ENCODE results near the gene LIME1.

Gene LIME1

DNA sequence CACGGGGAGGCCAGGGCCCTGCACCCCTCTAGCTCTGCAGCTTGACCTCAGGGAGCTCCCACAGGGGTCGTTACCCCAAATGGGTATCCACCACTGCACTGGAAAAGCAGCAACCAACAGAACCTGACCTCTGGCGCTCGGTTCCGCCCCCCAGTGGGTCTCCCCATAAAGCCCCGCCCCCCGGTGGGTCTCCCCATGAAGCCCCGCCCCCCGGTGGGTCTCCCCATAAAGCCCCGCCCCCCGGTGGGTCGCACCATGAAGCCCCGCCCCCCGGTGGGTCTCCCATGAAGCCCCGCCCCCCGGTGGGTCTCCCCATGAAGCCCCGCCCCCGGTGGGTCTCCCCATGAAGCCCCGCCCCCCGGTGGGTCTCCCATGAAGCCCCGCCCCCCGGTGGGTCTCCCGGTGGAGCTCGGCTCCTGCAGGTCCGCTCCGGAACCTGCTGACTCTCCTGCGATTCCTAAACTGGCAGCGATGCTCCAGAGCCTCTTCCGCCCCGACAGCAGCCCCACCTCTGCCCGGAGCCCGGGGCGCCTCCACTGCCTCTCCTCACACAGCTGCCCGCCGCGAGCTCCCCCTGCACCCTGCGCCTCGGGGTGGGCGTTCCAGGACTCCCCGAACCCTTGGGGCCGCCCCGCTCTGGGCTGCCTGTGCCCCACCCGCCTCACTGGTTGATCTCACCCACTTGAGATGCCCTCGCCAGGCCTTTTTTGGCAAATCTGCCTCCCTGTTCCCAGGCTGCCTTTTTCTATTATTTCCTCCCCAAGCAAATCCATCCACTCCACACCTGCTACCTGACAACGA lies 15.2 kb downstream of the LIME1 start:
- DNase-seq: no peak

DNA sequence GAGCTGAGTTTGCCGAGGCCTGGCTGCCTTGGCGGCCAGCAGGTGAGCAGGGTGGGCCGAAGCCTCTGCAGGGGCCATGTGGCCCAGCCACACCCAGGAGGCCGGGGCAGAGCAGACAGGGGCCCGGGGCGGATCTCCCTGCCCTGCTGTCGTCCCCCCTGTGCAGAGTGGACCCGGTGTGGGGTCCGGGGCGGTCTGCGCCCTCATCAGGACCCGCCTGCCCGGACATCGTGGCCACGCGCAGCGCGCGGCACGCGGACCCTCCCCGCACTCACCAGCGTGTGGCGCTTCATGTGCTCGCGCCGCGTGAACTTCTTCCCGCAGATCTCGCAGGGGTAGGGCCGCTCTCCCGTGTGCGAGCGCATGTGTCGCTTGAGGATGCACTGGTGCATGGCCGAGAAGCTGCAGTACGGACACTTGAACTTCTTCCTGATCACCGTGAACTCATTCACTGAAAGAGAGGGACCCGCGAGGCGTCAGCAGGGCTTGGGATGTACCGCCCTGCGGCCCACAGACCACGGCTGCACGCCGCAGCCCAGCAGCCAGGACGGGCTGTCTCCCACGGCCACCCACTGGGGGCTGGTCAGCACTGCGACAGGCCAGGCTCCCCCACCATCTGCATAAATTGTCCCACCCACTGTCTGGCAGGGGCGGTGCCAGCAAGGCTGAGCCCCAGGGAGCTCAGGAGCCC lies 16.1 kb downstream of the LIME1 start:
- no peak for DNase-seq

DNA sequence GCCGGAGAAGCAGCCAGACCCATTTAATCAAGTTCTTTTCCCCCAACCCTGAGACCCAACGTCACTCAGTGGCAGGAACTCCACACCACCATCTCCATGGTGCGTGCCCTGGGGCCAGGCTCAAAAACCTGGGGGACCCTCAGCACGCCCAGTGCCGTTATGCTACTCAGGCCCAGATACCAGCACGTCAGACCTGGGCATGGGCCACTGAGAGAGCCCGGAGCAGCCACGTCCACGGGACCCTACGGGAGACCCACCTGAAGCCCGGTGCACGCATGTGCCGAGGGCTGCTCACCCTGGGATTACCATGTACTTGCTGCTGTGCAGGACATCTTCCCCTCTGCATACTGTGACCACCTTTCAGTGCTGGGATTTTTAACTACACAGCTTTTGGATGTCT lies 16.9 kb downstream of the LIME1 start:
- DNase-seq: no peak

DNA sequence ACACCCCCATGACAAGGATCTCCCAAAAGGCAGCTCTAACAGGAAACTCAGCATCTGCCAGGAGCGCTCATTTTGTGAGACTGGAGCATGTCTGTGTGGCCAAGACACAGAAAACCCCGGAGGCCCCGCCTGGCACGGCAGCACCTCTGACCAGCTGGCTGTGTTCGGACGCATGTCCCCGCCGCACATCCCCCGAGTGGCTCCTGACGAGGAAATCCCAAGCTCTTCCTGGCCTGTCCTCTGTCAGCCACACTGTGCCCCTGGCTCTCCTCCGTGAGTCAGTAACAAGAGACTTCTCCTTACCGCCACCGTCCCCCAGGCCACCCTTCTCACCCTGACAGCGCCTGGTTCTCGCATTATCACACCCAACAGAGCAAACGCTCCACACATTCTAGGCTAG lies 17.5 kb downstream of the LIME1 start:
- no peak for DNase-seq

DNA sequence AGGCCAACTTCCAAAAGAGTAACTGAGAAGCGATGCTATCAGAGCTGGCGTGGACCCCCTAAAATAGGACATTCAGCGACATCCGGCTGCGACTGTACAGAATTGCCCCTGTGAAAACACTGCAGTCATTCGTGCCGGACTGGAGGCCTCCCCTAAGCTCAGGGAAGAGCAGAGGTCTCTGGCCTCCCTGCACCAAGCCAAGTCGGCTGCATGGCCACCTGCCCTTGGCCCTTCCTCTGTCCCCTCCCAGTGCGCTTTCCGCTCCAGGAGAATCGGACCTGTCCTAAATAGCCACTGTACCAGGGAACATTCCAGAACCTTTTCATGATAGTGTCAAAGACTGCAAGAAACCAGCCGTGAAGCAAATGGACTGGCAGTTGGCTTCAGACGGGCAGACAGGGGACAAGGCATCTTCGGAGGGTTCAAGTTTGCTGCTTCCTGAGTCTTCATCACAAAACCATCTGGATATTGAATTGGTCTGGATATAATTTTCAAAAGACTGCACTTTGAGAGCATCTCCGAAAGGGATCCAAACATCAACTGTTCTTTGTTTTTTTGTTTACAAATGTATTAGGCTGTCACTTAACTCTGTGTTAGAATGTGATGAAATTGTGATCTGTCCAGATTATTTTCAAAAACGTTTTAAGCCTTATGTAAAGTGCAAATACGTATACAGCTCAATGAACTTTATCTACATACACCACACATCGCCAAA lies 19.6 kb downstream of the LIME1 start:
- DNase-seq: no peak

DNA sequence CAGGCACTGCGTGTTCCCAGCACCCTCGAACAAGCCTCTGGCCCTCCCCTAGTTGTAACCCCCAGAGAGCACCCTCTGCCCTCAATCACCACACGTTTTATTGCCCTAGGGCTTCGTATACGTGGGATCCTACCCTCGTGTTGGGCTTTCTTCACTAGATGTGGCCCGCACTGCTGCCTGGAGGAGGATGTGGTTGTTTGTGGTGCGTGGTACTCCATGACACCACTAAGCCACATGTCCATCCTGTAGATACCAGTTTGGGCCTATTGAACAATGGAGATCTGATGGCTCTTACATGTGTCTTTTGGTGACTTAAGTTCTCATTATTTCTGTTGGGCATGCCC lies 20.2 kb downstream of the LIME1 start:
- no peak for DNase-seq

DNA sequence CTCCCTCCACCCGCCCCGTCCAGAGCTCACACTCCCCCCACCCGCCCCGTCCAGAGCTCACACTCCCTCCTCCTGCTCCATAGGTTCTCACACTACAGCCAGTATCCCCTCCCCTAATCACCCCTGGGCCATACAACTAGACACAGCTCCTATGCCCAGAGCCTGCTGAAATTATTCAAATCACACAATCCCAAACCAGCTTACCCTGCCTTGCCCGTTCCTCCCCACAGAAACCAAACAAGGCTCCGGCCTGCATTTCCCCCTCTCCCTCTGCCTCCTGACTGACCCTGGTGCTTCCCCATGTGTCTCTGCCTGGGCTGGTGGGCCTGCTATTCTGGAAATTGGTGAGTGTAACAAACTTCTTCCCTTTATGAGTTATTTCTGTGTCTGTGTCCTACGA lies 21.7 kb downstream of the LIME1 start:
- no peak for DNase-seq

DNA sequence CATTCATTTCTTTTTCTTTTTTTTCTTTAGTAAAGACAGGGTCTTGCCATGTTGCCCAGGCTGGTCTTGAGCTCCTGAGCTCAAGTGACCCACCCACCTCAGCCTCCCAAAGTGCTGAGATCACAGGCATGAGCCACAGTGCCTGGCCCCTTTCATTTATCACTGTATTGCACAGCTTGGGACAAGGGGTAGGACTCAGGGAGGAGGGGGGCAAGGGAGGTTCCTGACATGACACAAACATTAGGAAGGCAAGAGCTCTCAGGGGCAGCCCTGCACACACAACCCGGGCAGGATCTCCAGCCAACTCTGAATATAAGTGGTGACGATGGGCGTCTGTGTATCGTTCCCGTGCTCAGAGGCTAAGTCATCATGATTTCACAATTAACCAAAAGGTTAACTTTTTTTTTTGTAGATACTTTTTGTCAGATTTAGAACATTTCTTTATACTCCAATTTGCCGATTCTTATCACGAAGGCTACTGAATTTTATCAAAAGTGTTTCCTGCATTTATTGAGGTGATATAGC lies 23.0 kb downstream of the LIME1 start:
- DNase-seq: no peak

DNA sequence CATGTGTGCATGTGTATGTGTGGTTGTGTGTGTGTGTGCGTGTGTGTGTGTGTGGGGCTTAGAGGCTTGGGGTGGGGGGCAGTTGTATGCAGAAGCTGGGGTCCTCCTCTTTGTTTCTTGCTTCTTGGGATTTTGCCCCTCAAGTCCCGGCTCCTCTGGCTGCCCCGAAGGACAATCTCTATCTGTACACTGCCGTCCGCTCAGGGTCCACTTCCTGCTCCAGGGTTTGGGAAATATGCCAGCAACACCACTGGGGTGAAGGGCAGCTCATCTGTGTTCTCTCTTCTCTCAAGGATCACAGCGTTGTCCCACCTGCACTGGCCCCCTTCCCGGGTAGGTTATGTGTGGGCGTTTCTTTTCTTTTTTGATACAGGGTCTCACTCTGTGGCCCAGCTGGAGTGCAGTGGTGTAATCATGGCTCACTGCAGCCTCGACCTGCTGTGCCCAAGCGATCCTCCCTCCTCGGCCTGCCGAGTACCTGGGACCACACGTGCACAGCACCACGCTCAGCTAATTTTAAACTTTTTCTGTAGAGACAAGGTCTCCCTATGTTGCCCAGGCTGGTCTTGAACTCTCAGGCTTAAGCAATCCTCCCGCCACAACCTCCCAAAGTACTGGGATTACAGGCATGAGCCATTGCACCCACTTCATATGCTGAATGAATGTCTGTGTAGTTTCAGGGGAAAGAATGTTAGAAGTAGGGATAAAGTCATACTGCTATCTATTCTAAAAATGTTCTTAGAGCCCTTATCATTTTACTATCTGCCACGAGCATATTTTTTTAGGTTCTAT lies 28.8 kb downstream of the LIME1 start:
- DNase-seq: no peak

DNA sequence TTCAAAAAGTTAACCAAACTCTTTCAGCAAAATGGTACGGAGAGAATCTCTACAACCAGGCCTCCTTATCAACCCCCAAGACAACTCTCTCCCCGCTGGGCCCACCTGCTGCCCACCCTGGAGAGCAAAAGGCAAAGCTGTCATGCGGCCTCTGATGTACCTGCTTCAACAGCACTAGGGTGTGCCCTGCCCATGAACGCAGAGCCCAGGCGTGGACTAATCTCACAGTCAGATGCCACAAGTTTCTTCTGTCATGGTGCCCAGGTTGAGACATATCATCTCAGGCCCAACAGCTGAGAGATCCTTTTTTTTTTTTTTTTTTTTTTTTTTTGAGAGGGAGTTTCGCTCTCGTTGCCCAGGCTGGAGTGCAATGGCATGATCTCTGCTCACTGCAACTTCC lies 29.4 kb downstream of the LIME1 start:
- DNase-seq: no peak

DNA sequence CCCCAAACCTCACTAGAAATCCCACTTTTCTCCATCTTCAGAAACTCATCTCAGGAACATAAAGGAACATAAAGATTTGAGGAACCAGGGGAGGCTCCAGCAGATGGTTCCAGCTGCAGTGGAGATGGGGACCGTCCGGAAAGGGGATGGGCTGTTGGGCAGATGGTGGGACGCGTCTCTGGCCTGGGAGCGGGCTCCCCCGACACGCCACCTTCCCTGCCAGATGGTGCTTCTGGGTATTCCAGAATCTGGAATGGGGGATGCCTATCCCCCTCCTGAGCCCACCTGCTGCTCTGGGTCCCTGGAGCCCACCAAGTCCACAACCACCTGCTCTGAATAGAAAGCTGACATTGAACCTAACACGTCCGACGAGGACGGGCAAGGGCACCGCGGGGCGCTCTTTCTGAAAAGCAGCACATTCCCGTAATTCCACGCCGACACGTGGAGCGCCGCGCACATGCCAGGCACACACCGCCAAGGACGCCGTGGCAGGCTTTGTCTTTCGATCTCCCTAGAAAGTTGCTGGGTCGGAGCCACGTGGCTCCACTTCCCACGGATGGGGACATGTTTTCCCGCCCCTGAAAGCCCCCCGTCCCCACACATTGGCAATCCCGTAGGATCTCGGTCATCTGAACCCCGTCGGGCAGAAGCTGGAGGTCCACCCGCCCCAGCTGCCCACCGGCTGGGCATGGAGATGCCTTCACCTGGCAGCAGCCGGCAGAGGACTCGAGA lies 30.4 kb downstream of the LIME1 start:
- DNase-seq: no peak

DNA sequence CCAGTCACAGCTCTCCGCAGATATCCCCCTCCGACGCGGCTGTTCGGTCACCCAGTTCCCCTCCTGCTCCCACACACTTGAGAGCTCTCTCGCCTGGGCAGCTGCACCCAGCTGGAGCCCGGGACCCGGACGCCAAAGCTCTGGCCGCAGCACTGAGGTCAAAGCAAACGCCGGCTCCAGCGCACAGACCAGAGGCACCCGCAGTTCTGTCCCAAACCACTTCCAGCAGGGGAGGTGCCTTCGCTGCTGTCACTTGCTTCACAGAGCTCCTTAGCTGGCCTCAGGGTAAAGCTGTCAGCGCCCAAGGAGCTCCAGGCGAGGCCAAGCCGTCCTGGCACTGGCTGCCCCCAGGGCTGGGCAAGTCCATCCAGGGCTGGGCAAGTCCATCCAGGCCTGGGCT lies 31.0 kb downstream of the LIME1 start:
- DNase-seq: no peak

DNA sequence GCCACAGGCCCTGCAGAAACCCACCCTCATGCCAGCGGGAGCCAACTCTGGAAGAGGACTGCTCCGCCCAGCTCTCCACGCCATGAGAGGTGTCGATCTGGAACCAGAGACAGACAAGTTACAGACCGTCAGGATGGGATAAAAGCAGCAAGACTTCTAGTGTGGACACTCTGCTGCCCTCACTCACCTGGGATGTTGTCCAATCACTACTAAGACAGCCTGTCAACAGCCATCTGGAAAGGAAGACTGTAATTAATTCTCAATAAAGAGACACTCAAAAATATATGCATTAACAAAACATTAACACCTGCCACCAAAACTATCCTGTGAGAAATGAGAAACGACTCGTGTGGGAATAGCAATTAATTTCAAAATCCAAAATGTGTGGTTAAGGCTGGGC lies 31.4 kb downstream of the LIME1 start:
- no peak for DNase-seq

DNA sequence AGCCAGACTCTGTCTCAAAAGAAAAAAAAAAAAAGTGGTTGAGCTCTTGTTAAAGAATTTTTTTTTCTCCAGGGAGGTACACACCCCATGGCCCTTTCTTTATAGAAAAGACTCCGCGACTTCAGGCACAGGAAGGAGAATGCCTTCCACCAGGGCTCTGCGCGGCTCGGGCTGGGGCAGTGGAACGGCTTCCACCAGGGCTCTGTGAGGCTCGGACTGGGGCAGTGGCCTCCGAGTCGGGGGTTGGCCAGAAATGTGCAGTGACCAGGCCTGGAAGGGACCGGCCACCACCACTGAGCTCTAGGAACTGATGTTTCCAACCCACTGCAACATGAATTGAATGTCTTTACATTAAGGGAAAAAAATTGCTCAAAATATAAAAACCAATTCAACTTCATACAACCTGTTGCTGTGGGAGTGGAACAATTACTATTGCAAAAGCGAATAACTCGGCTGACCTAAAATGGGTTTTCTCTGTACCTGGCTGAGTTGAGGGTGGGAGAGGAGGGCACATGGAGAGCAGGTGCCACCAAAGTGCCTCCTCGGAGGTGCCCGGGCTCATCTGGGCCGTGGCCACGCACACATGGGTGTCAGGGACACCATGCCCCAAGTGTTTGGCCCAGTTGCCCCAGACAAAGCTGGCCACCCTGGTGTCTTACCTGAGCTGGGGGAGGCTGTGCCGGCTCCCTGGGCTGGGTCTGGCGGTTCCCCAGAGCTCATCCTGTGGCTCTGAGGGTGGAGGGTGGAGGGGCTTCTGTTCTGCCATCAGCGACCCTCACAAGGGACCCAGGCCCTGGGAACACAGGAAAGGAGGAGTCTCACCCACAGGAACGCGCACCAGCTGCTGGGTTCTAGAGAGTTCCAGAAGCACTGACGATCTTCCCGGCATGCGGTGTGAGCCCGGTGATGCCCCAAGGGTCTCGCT lies 32.4 kb downstream of the LIME1 start:
- DNase-seq: no peak

DNA sequence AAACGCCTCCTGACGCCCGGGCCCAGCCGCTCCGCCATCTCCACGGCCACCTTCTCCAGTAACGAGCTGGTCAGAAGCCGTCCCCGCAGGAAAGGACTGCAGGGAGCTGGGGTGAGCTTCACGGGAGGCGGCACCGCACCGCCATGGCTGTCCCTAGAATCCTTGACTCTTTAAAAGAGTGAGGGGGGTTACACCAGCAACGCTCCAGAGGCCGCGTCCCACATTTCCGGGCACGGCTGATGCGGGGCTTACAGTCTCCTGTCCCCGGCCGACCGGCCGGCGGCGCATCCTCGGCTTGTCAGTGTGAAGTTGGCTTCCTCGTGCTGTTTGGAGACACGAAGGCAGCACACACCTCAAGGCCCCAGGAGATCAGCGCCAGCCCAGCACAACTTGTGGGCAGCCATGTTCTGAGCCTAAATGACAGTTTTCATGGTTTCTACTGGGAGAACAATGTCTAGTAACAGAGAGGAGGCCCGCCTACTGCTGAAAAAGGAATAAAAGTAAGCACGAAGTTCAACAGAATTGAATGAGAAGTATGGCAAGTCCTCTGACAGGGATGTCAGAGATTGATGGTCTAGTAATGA lies 33.5 kb downstream of the LIME1 start:
- DNase-seq: no peak

DNA sequence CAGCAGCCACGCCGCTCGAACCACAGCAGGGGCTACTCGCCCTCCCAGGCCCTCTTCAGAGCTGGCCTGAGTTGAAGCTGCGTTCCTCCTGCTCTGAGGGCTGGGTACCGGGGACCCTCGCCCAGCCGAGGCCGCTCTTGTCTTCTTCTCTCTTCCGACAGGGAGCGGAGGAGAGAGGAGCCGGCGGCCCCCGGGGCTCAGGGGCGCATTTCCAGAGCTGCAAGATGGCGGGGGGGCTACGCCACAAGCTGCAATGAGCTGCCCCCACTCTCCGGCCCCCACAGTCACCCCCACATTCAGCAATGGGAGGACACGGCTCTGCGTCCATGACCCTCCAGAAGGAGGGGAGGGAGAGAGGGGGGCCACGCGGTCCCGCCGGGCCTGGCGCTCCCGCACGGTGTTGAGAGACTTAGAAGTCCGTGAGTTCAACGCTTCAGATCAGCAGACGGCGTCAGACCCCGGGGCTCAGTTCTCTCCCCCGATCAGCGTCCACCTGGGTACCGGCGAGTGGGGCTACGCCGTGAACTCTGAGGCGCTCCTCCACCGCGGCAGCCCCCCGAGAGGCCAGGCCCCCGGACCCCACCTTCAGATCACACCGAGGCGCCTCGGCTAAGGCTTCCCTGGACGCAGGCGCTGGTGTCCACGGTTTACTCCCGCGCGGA lies 34.7 kb downstream of the LIME1 start:
- no peak for DNase-seq

DNA sequence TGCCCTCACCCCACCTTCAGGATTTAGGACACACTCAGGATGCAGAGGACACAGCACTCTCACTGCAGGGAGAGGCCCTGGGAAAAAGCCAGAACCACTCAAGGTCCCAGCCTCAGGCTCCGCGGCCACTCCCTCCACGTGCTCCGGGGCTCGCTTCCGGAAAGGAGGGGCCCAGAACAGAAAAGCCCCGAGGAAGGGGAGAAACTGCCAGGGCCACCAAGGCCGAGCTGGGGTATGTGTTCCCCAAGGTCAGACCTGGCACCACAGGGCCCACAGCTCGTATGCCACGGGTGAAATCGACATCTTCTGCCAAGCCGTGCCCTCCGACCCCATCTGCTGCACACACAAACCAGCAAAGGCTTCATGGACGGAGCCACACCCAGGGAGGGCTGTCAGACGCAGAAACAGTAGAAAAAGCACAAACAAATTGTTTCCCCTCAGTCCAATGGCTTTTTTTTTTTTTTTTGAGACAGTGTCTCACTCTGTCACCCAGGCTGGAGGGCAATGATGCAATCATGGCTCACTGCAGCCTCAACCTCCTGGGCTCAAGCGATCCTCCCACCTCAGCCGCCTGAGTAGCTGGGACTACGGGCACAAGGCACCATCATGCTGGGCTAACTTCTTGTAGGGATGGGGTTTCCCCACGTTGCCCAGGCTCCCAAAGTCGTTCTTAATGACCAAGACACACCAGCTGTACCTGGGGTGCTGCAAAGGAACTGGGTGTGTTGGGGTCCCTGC lies 36.5 kb downstream of the LIME1 start:
- DNase-seq: no peak

DNA sequence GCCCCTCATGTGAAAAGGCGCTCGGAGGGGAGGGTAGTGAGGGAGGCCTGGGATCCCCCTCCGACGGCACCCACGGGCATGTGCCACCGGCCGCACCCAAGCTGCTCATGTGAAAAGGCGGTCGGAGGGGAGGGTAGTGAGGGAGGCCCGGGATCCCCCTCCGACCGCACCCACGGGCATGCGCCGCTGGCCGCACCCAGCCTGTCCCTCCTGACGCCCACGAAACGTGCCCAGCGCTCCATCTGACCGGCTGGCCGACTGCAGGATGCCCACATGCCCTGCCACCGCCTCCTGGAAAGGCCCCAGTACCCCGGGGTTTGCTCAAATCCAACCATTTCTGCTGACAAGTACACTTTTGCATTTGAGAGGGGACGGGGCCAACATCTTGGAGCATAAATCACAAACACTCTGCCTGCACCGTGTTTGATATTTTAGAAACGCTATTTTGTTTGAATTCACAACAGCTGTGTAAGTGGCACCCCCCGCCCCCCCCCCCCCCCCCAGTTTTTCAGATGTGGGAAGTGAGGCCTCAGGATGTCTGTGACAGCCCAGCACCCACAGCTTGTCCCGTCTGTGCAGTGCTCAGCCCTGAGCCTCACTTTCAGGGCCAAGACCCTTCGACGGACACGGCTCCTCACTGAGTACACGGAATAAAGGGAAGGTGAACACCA lies 37.2 kb downstream of the LIME1 start:
- no peak for DNase-seq

DNA sequence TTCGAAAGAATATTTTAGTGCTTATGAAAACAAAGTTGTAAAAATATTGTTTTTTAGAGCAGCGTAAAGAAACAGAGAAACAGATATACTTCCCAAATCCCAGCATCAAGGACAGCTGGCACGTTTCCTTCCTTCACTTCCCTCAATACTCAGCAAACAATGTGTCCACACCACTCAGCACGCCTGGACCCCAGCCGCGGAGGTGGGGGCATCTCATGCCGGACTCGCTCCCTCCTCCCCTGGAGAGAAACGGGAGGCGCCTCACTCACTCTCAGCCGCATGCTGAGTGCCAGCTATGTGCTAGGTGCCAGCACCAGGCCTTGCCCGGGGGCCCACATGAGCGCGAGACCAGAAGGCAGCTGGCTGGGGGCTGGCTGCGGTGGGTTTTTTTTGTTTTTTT lies 37.8 kb downstream of the LIME1 start:
- no peak for DNase-seq
